ENCODE data around the gene ATF6B. TPM values are rescaled to one million over a fixed set of nuclear protein-coding genes. Genes with fewer than 3 reads are reported as not detected.
"Not testable (repeated sequence)": the region's sequence is repeated elsewhere in the genome, so short reads cannot be mapped to it uniquely, and the experiment has no call there.

ATF6B gene
- total RNA-seq, 1 donor from 2014 or later: 121 TPM

DNA sequence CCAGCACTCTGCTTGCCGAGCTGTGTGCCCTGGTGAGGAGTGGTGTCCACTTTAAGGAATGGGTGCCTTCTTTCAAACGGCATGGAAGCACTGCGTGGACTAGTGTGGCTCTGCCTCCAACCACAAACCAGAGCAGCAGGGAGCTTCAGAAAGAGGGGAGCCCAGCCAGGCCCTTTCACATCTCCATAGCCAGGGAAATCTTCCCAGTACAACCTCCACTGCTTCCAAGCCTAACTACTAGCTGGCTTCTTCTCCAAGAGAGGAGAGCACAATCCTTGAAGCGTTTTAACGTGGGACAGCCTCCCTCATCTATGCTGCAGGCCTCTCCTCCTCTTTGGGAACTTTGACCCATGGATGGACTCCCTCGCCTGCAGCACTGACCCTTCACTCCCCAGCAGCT is 45.6 kb downstream of the ATF6B start:
- DNase-seq (ENCODE audit: low spot score): no peak

- peak; percentile 62 for DNase-seq (ENCODE audit: low spot score)
Observed at GRCh38 chr6:32081168-32081990, 46.7 kb downstream of the ATF6B start.

- DNase-seq (ENCODE audit: low spot score): no peak
Observed at GRCh38 chr6:32079566-32080290, 48.3 kb downstream of the ATF6B start.

GRCh38 chr6:32076321-32076809 is 51.7 kb downstream of the ATF6B start:
- no peak for DNase-seq (ENCODE audit: low spot score)

DNA sequence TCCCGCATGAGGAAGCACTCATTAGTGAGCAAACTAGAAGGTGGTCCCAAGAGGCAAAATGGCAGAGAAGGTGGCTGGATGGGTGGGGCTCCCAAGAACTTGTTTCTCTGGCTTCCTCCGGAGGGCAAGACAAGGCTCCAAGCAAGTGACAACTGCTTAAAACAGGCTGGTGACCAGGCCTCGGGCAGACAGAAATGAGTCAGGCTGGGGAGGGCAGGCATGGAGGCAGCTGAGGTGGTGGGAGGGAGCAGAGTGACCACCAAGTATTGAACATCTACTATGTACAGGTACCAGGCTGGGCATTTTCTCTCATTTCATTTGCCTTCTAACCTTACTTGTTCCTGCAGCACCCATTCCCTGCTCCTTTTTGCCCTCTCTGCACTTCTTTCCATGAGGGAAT is 52.3 kb downstream of the ATF6B start:
- DNase-seq (ENCODE audit: low spot score): no peak

GRCh38 chr6:32074996-32075532 is 53.0 kb downstream of the ATF6B start:
- no peak for DNase-seq (ENCODE audit: low spot score)

DNA sequence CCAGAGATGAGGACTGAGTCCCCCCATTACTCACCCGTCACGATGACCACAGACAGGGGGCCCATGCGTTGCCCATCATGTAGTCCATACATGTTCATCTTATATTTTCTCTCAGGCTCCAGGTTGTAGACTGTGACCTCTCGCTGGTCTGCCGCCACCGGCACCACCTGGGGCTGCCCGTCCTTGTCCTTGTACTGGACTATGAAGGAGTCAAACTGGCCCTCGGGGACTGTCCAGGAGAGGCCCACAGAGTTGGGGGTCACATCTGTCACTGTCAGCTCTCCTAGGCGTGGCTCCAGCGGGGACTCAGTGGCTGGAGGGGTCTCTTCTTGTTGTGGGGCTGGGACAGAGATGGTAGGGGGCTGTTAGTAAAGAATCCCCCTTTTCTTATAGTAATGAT is 54.4 kb downstream of the ATF6B start:
- no peak for DNase-seq (ENCODE audit: low spot score)

GRCh38 chr6:32073101-32073500 is 54.9 kb downstream of the ATF6B start:
- no peak for DNase-seq (ENCODE audit: low spot score)

DNA sequence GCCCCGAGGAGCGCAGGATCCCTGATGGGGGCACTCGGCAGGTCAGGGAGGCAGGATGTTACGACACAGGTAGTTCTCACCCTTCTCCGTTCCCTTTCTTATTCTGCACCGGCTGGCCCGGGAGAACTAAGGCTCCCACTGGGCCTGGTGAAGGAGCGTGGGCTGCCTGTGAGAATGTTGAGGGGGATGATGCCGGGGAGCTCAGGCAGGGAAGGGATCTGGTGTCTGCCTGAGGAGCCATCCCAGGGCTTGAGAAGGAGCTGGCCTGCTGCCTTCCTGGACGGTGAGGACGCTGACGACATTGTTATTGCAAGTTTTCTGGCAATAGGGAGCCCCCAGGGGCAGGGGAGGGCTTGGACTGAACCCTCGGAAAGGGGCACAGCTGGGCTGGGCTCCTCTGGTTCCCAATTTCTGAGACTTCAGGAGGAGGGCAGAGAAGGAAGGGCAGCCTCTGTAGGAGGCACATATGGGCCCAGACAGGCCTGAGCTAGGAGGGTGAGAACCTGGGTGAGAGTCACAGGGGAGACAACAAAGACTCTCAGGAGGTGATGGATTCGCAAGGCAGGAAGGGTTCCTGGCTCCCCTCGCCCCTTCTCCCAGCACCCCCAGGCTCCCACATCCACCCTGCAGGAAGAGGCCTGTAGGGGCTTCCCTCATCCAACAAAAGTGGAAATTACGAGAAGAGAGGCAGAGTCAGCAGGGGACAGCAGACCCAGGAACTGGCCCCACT is 57.1 kb downstream of the ATF6B start:
- DNase-seq (ENCODE audit: low spot score): no peak

- no peak for DNase-seq (ENCODE audit: low spot score)
Observed at GRCh38 chr6:32069878-32070515, 58.0 kb downstream of the ATF6B start.

DNA sequence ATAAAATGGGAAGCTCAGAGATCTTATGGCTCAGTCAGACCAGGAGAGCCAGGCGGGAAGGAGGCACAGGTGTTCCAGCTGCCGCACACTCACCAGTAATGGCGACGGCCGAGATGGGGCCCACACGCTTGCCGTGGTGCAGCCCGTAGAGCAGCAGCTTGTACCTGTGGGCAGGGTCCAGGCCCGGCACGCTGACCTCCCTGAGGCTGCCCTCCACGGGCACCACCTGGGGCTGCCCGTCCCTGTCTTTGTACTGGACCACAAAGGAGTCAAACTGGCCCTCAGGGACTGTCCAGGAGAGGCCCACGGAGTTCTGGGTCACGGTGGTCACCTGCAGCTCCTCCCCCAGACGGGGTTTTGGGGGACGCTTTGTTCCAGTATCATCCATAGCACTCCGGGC is 58.6 kb downstream of the ATF6B start:
- DNase-seq (ENCODE audit: low spot score): no peak

- no peak for DNase-seq (ENCODE audit: low spot score)
Observed at GRCh38 chr6:32068867-32069266, 59.2 kb downstream of the ATF6B start.

DNA sequence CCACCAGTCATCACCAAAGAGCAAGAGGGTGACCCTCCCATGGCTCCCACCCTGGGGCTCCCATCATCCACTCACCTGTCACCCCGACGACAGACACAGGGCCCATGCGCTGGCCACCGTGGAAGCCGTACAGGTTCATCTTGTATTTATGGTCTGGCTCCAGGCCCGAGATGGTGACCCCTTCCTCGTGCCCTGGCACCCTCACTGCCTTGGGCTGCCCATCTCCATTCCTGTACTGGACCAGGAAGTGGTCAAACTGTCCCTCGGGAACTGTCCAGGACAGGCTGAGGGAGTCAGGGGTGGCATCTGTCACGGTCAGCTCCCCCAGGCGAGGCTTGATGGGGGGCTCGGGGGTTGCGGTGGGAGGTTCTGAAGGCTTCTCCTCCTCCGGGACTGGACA is 59.7 kb downstream of the ATF6B start:
- not testable (repeated sequence) for DNase-seq (ENCODE audit: low spot score)

GRCh38 chr6:32067521-32067920 is 60.5 kb downstream of the ATF6B start:
- not testable (repeated sequence) for DNase-seq (ENCODE audit: low spot score)

Other genes with a start within 250 kb of the ATF6B start
- 79.8 TPM for gene SLC44A4, start 249.2 kb downstream of the ATF6B start, total RNA-seq
- gene EHMT2, start 230.5 kb downstream of the ATF6B start, total RNA-seq: 53.4 TPM
- 6.4 TPM for gene ZBTB12, start 226.2 kb downstream of the ATF6B start, total RNA-seq
- gene C2, start 200.5 kb downstream of the ATF6B start, total RNA-seq: 17.1 TPM
- 41.4 TPM for gene CFB, start 182.2 kb downstream of the ATF6B start, total RNA-seq
- 59.6 TPM for gene NELFE, start 169.3 kb downstream of the ATF6B start, total RNA-seq
- 73.7 TPM for gene SKIC2, start 169.1 kb downstream of the ATF6B start, total RNA-seq
- 29.3 TPM for gene DXO, start 156.1 kb downstream of the ATF6B start, total RNA-seq
- 71.1 TPM for gene C4A, start 146.2 kb downstream of the ATF6B start, total RNA-seq
- 152 TPM for gene C4B, start 113.5 kb downstream of the ATF6B start, total RNA-seq
- 3.8 TPM for gene CYP21A2, start 89.8 kb downstream of the ATF6B start, total RNA-seq
- gene TNXB, start 18.9 kb downstream of the ATF6B start, total RNA-seq: 121 TPM
- gene FKBPL, start 2.0 kb upstream of the ATF6B start, total RNA-seq: 2.9 TPM
- gene PRRT1, start 23.7 kb upstream of the ATF6B start, total RNA-seq: 2.8 TPM
- 19.0 TPM for gene PPT2, start 25.9 kb upstream of the ATF6B start, total RNA-seq
- 26.3 TPM for gene EGFL8, start 36.3 kb upstream of the ATF6B start, total RNA-seq
- gene AGPAT1, start 47.8 kb upstream of the ATF6B start, total RNA-seq: 65.0 TPM
- gene RNF5, start 50.2 kb upstream of the ATF6B start, total RNA-seq: 44.4 TPM
- gene AGER, start 56.0 kb upstream of the ATF6B start, total RNA-seq: 16.9 TPM
- 103 TPM for gene PBX2, start 62.0 kb upstream of the ATF6B start, total RNA-seq
- 33.9 TPM for gene GPSM3, start 64.4 kb upstream of the ATF6B start, total RNA-seq
- 19.4 TPM for gene NOTCH4, start 95.8 kb upstream of the ATF6B start, total RNA-seq
- gene TSBP1, start 243.7 kb upstream of the ATF6B start, total RNA-seq: not detected

Data from ureter (tissue), 1 donor.